Muscle layer of duodenum (tissue), 2 donors: Measurements from ENCODE around the gene RNASEH2A.

Experiments used
- H3K27ac ChIP-seq: one replicate; pipeline ENCODE4 v1.7.0; 2013; ENCODE audit warnings: mild to moderate bottlenecking, low read length
- H3K27me3 ChIP-seq: one replicate; pipeline ENCODE4 v1.7.0; 2013; ENCODE audit warnings: low read depth, mild to moderate bottlenecking, control low read depth, low read length
- H3K36me3 ChIP-seq, 2 donors: one replicate each; pipeline ENCODE4 v1.7.0; 2013; ENCODE audit warnings: low read length in 2 of 2, control low read depth in 1 of 2, mild to moderate bottlenecking in 1 of 2; ENCODE audit not compliant: insufficient read depth in 2 of 2, control insufficient read depth in 1 of 2
- H3K4me1 ChIP-seq, 2 donors: one replicate each; pipeline ENCODE4 v1.7.0; 2013; ENCODE audit warnings: low read length in 2 of 2, mild to moderate bottlenecking in 2 of 2, control low read depth in 1 of 2, moderate library complexity in 1 of 2; ENCODE audit not compliant: insufficient read depth in 2 of 2, control insufficient read depth in 1 of 2
- H3K4me3 ChIP-seq, 2 donors: one replicate each; pipeline ENCODE4 v1.7.0; 2013; ENCODE audit warnings: low read length in 2 of 2, low read depth in 1 of 2, mild to moderate bottlenecking in 1 of 2
- H3K9me3 ChIP-seq, 2 donors: one replicate each; pipeline ENCODE4 v1.7.0; 2013; ENCODE audit warnings: low read length in 2 of 2, control low read depth in 1 of 2, mild to moderate bottlenecking in 1 of 2; ENCODE audit not compliant: control insufficient read depth in 1 of 2
- donor health status: healthy.

Gene RNASEH2A

GRCh38 chr19:12856653-12857052 lies 50.3 kb downstream of the RNASEH2A start:
- no peaks in the 10 kb centered on the region for H3K9me3 ChIP-seq
- H3K4me3 ChIP-seq, result no peak overlapping the region
- H3K27me3 ChIP-seq, result no peaks in the 10 kb centered on the region
- H3K27ac ChIP-seq, result no peak overlapping the region
- no peaks in the 10 kb centered on the region for H3K36me3 ChIP-seq
- H3K4me1 ChIP-seq, result no peaks in the 10 kb centered on the region

DNA sequence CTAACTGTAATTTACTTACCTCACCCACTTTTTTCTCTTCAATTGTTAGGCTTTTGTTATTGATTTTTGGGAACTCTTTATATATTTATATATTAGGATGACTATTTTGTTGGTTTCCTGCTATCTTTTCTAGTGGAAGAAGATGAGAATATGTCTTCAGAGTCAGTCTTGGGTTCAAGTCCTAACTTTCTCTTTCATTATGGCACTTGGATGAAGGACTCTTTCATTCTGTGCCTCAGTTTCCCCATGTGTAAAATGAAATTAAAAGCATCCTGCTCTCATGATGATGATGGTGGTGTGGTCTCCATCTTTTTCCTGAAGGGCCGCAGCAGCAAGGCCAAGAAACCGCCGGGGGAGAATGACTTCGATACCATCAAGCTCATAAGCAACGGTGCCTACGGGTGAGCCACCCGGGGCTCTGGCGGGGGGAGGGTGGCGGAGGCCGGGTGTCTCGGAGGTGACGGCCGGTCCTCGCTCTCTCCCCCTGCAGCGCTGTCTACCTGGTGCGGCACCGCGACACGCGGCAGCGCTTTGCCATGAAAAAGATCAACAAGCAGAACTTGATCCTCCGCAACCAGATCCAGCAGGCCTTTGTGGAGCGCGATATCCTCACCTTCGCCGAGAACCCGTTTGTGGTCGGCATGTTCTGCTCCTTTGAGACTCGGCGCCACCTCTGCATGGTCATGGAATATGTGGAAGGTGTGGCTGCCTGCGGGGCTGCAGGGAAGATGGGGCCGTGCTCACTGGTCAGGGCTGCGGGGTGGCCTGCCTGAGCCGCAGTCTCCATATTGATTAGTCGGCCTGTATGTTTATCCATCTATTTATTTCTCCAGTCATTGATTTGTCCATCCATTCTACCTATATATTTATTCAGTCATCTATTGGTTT lies 51.9 kb downstream of the RNASEH2A start:
- Histone ChIP-seq H3K27ac (no peak overlapping the region), H3K27me3 (no peaks in the 10 kb centered on the region), H3K4me3 (no peak overlapping the region), H3K4me1 (no peaks in the 10 kb centered on the region), H3K9me3 (no peaks in the 10 kb centered on the region), H3K36me3 (no peaks in the 10 kb centered on the region)

DNA sequence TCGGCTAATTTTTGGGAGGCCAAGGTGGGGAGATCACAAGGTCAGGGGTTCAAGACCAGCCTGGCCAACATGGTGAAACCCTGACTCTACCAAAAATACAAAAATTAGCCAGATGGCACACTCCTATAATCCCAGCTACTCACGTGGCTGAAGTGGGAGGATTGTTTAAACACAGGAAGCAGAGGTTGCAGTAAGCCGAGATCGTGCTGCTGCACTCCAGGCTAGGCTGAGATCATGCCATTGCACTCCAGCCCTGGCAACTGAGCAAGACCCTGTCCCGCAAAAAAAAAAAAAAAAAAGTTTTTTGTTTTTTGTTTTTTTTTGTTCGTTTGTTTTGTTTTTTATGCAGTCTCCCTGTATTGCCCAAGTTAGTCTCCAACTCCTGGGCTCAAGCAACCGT lies 53.2 kb downstream of the RNASEH2A start:
- no peaks in the 10 kb centered on the region for H3K27me3 ChIP-seq
- no peak overlapping the region for H3K27ac ChIP-seq
- no peaks in the 10 kb centered on the region for H3K9me3 ChIP-seq
- H3K4me3 ChIP-seq, result no peak overlapping the region
- H3K4me1 ChIP-seq, result no peaks in the 10 kb centered on the region
- no peaks in the 10 kb centered on the region for H3K36me3 ChIP-seq
